AML-193 (cell line): Measurements from ENCODE around the gene RAPGEF4.
"Not testable (repeated sequence)": the region's sequence is repeated elsewhere in the genome, so short reads cannot be mapped to it uniquely, and the experiment has no call there.

Experiments used
- DNase-seq, 2 experiments: peaks; one replicate each; lab custom pipeline; 2025; lab: John Stamatoyannopoulos, UW

Gene RAPGEF4

GRCh38 chr2:172774302-172774701 lies 38.7 kb downstream of the RAPGEF4 start:
- DNase-seq, result no peak

GRCh38 chr2:172775319-172775718 lies 39.7 kb downstream of the RAPGEF4 start:
- no peak for DNase-seq

- no peak for DNase-seq
These were observed 41.8 kb downstream of the RAPGEF4 start for GRCh38 chr2:172777431-172777830.

GRCh38 chr2:172782506-172783164 lies 47.0 kb downstream of the RAPGEF4 start:
- DNase-seq, result no peak

GRCh38 chr2:172783165-172783898 lies 47.7 kb downstream of the RAPGEF4 start:
- no peak for DNase-seq

GRCh38 chr2:172788871-172789270 lies 53.2 kb downstream of the RAPGEF4 start:
- DNase-seq, result no peak

GRCh38 chr2:172790404-172790803 lies 54.8 kb downstream of the RAPGEF4 start:
- DNase-seq, result no peak

- no peak for DNase-seq
These were observed 56.3 kb downstream of the RAPGEF4 start for GRCh38 chr2:172791953-172792352.

- DNase-seq, result no peak
These were observed 57.1 kb downstream of the RAPGEF4 start for GRCh38 chr2:172792711-172793110.

GRCh38 chr2:172803308-172803707 lies 67.7 kb downstream of the RAPGEF4 start:
- DNase-seq, result not testable (repeated sequence)

- no peak for DNase-seq
These were observed 68.8 kb downstream of the RAPGEF4 start for GRCh38 chr2:172804423-172804822.

- peak; percentile 45 to 61 for DNase-seq
These were observed 70.8 kb downstream of the RAPGEF4 start for GRCh38 chr2:172806493-172806892.

- no peak for DNase-seq
These were observed 71.4 kb downstream of the RAPGEF4 start for GRCh38 chr2:172806996-172807395.

GRCh38 chr2:172808156-172808555 lies 72.5 kb downstream of the RAPGEF4 start:
- no peak for DNase-seq

- no peak for DNase-seq
These were observed 75.4 kb downstream of the RAPGEF4 start for GRCh38 chr2:172811027-172811426.

- DNase-seq, result no peak
These were observed 76.6 kb downstream of the RAPGEF4 start for GRCh38 chr2:172812158-172812744.

GRCh38 chr2:172813314-172813888 lies 77.8 kb downstream of the RAPGEF4 start:
- no peak for DNase-seq

GRCh38 chr2:172817411-172817810 lies 81.8 kb downstream of the RAPGEF4 start:
- no peak for DNase-seq

GRCh38 chr2:172819943-172820342 lies 84.3 kb downstream of the RAPGEF4 start:
- no peak for DNase-seq

GRCh38 chr2:172821370-172822338 lies 86.0 kb downstream of the RAPGEF4 start:
- DNase-seq, result no peak

GRCh38 chr2:172822585-172822984 lies 86.9 kb downstream of the RAPGEF4 start:
- DNase-seq, result no peak
